ENCODE results near the gene PIGC. TPM values are rescaled to one million over a fixed set of nuclear protein-coding genes. Genes with fewer than 3 reads are reported as not detected.

Gene PIGC
- total and polyA plus RNA-seq, 8 donors, result 1.2 to 27.9 (median 17.0) TPM

DNA sequence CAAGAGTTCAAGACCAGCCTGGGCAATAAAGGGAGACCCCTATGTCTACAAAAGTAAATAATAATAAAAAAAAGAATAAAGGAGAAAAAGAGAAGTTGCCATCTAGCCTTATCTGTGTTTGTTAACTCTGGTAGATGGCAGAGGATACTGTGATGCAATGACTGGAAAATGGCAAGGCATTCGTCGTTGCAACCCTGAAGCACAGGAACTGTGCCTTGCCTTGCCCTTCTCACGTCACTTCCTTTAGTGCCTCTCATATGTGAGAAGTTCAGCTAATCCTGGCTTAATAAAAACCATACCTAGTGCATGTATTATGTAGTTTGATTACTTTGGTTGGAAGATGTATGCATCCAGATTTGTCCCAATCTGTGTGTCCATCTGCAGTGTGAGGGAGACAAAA is 25.8 kb upstream of the PIGC start:
- Histone ChIP-seq H3K9me3 (no peaks in the 10 kb centered on the region), H3K36me3 (no peaks in the 10 kb centered on the region), H3K4me1 (peaks cover 0 to 16% (median 2%) of the 10 kb centered on the region in 4 donors), H3K4me3 (no peak overlapping the region), H3K27ac (no peak overlapping the region), H3K27me3 (no peaks in the 10 kb centered on the region)
- WGBS, 5 donors, result 84 to 96% (median 85%) methylated on average over 3 of the region's 3 CpGs
- TF ChIP-seq, protein P1, sequence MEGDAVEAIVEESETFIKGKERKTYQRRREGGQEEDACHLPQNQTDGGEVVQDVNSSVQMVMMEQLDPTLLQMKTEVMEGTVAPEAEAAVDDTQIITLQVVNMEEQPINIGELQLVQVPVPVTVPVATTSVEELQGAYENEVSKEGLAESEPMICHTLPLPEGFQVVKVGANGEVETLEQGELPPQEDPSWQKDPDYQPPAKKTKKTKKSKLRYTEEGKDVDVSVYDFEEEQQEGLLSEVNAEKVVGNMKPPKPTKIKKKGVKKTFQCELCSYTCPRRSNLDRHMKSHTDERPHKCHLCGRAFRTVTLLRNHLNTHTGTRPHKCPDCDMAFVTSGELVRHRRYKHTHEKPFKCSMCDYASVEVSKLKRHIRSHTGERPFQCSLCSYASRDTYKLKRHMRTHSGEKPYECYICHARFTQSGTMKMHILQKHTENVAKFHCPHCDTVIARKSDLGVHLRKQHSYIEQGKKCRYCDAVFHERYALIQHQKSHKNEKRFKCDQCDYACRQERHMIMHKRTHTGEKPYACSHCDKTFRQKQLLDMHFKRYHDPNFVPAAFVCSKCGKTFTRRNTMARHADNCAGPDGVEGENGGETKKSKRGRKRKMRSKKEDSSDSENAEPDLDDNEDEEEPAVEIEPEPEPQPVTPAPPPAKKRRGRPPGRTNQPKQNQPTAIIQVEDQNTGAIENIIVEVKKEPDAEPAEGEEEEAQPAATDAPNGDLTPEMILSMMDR (IDR thresholded peaks at IDR 0.05), result no peak
- TF ChIP-seq POLR2A (IDR thresholded peaks at IDR 0.05) (no peak), EP300 (IDR thresholded peaks at IDR 0.05) (no peak)
- intact Hi-C loops (cut with DNase I; ENCODE audit: low total_unique reads), result no loop called here
- DNase-seq, result no peak

DNA sequence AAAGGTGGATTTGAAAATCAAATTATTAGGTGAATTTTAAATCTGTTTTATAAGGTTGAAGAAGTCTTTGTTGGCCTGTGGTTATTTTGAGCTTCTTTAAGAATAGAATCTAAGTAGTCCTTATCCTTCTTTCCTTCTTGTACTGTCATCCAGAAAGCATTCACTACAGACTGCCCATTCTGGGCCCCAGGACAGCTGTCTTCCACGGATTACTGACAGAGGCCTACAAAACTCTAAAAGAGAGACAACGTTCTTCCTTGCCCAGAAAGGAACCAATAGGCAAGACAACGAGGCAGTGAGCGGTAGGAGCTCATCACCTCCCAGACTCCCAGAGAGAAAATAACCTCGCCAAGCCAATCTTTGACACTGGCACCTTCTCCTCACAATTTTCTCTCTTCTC is 24.4 kb upstream of the PIGC start:
- Histone ChIP-seq H3K27me3 (no peaks in the 10 kb centered on the region), H3K4me3 (no peak overlapping the region), H3K36me3 (no peaks in the 10 kb centered on the region), H3K4me1 (peaks cover 0 to 4% (median 1%) of the 10 kb centered on the region in 4 donors), H3K27ac (no peak overlapping the region), H3K9me3 (no peaks in the 10 kb centered on the region)
- TF ChIP-seq, protein P1 (IDR thresholded peaks at IDR 0.05), result no peak
- TF ChIP-seq POLR2AphosphoS5 (IDR thresholded peaks at IDR 0.05), result no peak
- TF ChIP-seq POLR2A (IDR thresholded peaks at IDR 0.05), result no peak
- TF ChIP-seq EP300 (IDR thresholded peaks at IDR 0.05), result no peak
- 80 to 95% (median 87%) methylated on average over 5 of the region's 5 CpGs for WGBS, 5 donors
- intact Hi-C loops (cut with DNase I; ENCODE audit: low total_unique reads), result no loop called here
- no peak for DNase-seq

DNA sequence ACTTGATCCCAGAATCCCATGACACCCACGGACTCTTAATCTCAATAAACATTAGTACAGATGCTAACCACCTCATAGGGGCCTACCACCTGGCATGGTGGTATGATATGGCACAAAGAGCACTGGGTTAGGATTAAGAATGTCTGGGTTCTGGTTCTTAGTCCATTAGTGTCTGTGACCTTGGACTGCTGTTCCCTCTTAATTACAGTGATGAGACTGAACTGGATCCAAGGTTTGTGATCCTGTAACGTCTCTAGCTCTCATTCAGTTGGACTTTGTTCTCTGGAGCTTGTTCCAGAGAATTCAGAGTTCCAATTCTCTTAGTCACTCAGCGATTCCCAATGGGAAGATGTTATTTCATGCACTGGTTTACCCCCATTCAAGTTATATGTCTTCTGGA is 23.6 kb upstream of the PIGC start:
- no peaks in the 10 kb centered on the region for H3K9me3 ChIP-seq
- no peaks in the 10 kb centered on the region for H3K4me1 ChIP-seq
- no peaks in the 10 kb centered on the region for H3K27me3 ChIP-seq
- no peak for TF ChIP-seq EP300 (IDR thresholded peaks at IDR 0.05)
- TF ChIP-seq POLR2AphosphoS5 (IDR thresholded peaks at IDR 0.05), result no peak
- TF ChIP-seq, protein P1 (IDR thresholded peaks at IDR 0.05), result no peak
- TF ChIP-seq POLR2A (IDR thresholded peaks at IDR 0.05), result no peak
- no peak overlapping the region for H3K4me3 ChIP-seq
- 57 to 65% (median 61%) methylated on average over 3 of the region's 3 CpGs for WGBS, 5 donors
- no peaks in the 10 kb centered on the region for H3K36me3 ChIP-seq
- DNase-seq, result no peak
- no peak overlapping the region for H3K27ac ChIP-seq
- intact Hi-C loops (cut with DNase I; ENCODE audit: low total_unique reads), result no loop called here

DNA sequence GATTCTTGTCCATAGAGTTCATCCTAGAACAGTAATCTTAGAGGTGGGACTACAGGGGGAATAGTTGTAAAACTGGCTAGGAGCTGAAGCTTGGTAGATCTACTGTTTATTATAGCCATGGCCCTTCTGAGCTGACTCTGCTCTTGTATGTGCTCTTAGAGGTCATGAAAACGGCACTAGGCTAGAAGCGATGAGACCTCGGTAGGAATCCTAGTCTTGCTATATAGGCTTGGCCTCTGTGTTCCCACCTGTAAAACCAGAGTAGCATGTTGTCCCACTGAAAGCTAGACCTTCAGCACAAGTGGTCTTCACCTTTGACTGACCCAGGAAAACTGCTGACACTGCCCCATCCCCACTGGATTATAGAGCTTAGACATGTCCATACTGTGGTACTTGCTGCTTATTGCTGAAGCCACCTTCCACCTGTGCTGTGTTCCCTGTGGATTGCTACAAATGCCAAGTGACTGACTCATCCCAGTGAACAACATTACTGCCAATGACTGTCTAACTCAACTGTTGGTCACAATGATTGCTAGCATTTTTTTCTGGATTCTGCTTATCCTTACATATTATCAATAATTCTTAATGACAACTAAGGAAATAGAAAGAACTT is 23.0 kb upstream of the PIGC start:
- no peaks in the 10 kb centered on the region for H3K27me3 ChIP-seq
- TF ChIP-seq EP300 (IDR thresholded peaks at IDR 0.05) (no peak), POLR2AphosphoS5 (IDR thresholded peaks at IDR 0.05) (no peak), POLR2A (IDR thresholded peaks at IDR 0.05) (no peak)
- TF ChIP-seq, protein P1 (IDR thresholded peaks at IDR 0.05), result no peak
- no peak overlapping the region for H3K4me3 ChIP-seq
- intact Hi-C loops (cut with DNase I; ENCODE audit: low total_unique reads), result no loop called here
- H3K36me3 ChIP-seq, result no peaks in the 10 kb centered on the region
- DNase-seq, result no peak
- no peaks in the 10 kb centered on the region for H3K9me3 ChIP-seq
- no peak overlapping the region for H3K27ac ChIP-seq
- WGBS, 5 donors, result 91 to 97% (median 94%) methylated on average over 3 of the region's 3 CpGs
- H3K4me1 ChIP-seq, result no peaks in the 10 kb centered on the region

All from stomach (tissue), 9 donors.